GM12878 (cell line): ENCODE data around the gene ERFL. TPM values are rescaled to one million over a fixed set of nuclear protein-coding genes. Genes with fewer than 3 reads are reported as not detected.

Experiments used
- BHLHE40 ChIP-seq, 2 experiments: fragments of 450-650 bp in 1 of 2; IDR thresholded peaks; 2 replicates each; pipeline ENCODE4 v1.6.1; 2011 to 2017; ENCODE audit warnings: low read depth in 2 of 2, borderline replicate concordance in 1 of 2, improper control_type of control experiment in 1 of 2, low read length in 1 of 2, mild to moderate bottlenecking in 1 of 2
- CBX5 ChIP-seq: sonication (generic); IDR thresholded peaks from 2 replicates; pipeline ENCODE4 v1.6.1; 2016; ENCODE audit warnings: low read depth, moderate library complexity, mild to moderate bottlenecking, inconsistent platforms
- CHD2 ChIP-seq: IDR thresholded peaks from 2 replicates; pipeline ENCODE4 v1.6.1; 2011; ENCODE audit warnings: low read depth, low read length, improper control_type of control experiment, borderline replicate concordance
- CREM ChIP-seq: IDR thresholded peaks from 2 replicates; pipeline ENCODE4 v1.6.1; 2014; ENCODE audit warnings: antibody characterized with exemption, low read depth
- EED ChIP-seq: sonication (generic); IDR thresholded peaks from 2 replicates; pipeline ENCODE4 v1.6.1; 2016; ENCODE audit warnings: antibody characterized with exemption, low read depth
- GATAD2B ChIP-seq: fragments of 450-650 bp; conservative IDR thresholded peaks from 2 replicates; pipeline ENCODE4 v1.6.1; 2017; ENCODE audit warnings: low read depth, mild to moderate bottlenecking, moderate library complexity
- KLF5 ChIP-seq: fragments of 450-650 bp; IDR thresholded peaks from 2 replicates; pipeline ENCODE4 v1.6.1; 2014; ENCODE audit warnings: mild to moderate bottlenecking; ENCODE audit not compliant: partially characterized antibody
- LARP7 ChIP-seq: fragments of 450-650 bp; IDR thresholded peaks from 2 replicates; pipeline ENCODE4 v1.6.1; 2017; ENCODE audit warnings: mild to moderate bottlenecking
- MTA2 ChIP-seq: fragments of 450-650 bp; IDR thresholded peaks from 2 replicates; pipeline ENCODE4 v1.6.1; 2016; ENCODE audit warnings: low read depth, mild to moderate bottlenecking, moderate library complexity
- MTA3 ChIP-seq: IDR thresholded peaks from 2 replicates; pipeline ENCODE4 v1.6.1; 2012; ENCODE audit warnings: low read length, inconsistent platforms, borderline replicate concordance
- NFIC ChIP-seq: IDR thresholded peaks from 2 replicates; pipeline ENCODE4 v1.6.1; 2012; ENCODE audit warnings: low read depth, mild to moderate bottlenecking, inconsistent platforms, low read length, moderate library complexity
- NR2C1 ChIP-seq: fragments of 450-650 bp; IDR thresholded peaks from 2 replicates; pipeline ENCODE4 v1.6.1; 2017; ENCODE audit warnings: antibody characterized with exemption, mild to moderate bottlenecking, moderate library complexity
- PAX8 ChIP-seq: fragments of 450-650 bp; IDR thresholded peaks from 2 replicates; pipeline ENCODE4 v1.6.1; 2017; ENCODE audit warnings: mild to moderate bottlenecking, moderate library complexity
- RAD21 ChIP-seq: IDR thresholded peaks from 2 replicates; pipeline ENCODE4 v1.6.1; 2011; ENCODE audit warnings: mild to moderate bottlenecking, low read depth, low read length, moderate library complexity; ENCODE audit not compliant: insufficient read depth
- RELA ChIP-seq: fragments of 450-650 bp; IDR thresholded peaks from 2 replicates; pipeline ENCODE4 v1.8.0; 2014; ENCODE audit warnings: borderline replicate concordance; ENCODE audit not compliant: partially characterized antibody
- SUPT20H ChIP-seq: IDR thresholded peaks from 2 replicates; pipeline ENCODE4 v1.6.1; 2011; ENCODE audit warnings: low read depth, mild to moderate bottlenecking, low read length, moderate library complexity, borderline replicate concordance; ENCODE audit not compliant: control insufficient read depth
- ZZZ3 ChIP-seq: IDR thresholded peaks from 2 replicates; pipeline ENCODE4 v1.6.1; 2011; ENCODE audit warnings: low read depth; ENCODE audit not compliant: control insufficient read depth, insufficient read length
- polyA plus RNA-seq, 11 experiments: library from polyadenylated mRNA; depleted of rRNA in 4 of 11; unstranded in 6 of 11; stranded (reverse) in 5 of 11; fragments of >200 nt; fragmentation: Nextera tagmentation in 4 of 11; fragmentation: Illumina TruSeq in 1 of 11; extraction: Ambion mirVana in 4 of 11; extraction: Trizol in 1 of 11; gene quantifications; 1 replicate in 1 of 11; 2 replicates in 10 of 11; pipeline versions ENCODE4 v1.2.1 to v1.2.3, GENCODE V29; 2011 to 2016; ENCODE audit warnings: inconsistent platforms in 2 of 11, missing spikeins in 2 of 11, low read depth in 1 of 11
- total RNA-seq, 4 experiments: library from RNA; depleted of rRNA in 3 of 4; stranded (reverse); fragments of >200 nt in 3 of 4; fragmentation: Illumina TruSeq in 1 of 4; extraction: Trizol in 1 of 4; gene quantifications; 2 replicates each; pipeline versions ENCODE4 v1.2.1 to v1.2.3, GENCODE V29; 2013 to 2021
- TF ChIP-seq, protein P1 (sequence below): fragments of 150-350 bp; IDR thresholded peaks from 2 replicates; pipeline ENCODE4 v1.6.1; 2016; ENCODE audit warnings: low read depth, low read length
- TF ChIP-seq, protein P2 (sequence below): fragments of 450-650 bp; IDR thresholded peaks from 2 replicates; pipeline ENCODE4 v1.6.1; 2017; ENCODE audit warnings: low read depth, mild to moderate bottlenecking, moderate library complexity
- TF ChIP-seq, protein P3 (sequence below), 3 experiments: IDR thresholded peaks in 2 of 3; conservative IDR thresholded peaks in 1 of 3; 2 replicates each; pipeline ENCODE4 v1.5.1; 2011; ENCODE audit warnings: low read depth in 3 of 3, low read length in 3 of 3, mild to moderate bottlenecking in 3 of 3, control low read depth in 2 of 3, moderate library complexity in 2 of 3, inconsistent platforms in 1 of 3, mixed read lengths in 1 of 3; ENCODE audit not compliant: control insufficient read depth in 2 of 3, insufficient read depth in 1 of 3; ENCODE audit errors: extremely low read depth in 1 of 3

Gene ERFL
- total and polyA plus RNA-seq, 10 of the 15 experiments (the other 5 are each of a cell fraction or from before 2014, with no cell fraction given), result 0.04 to 0.10 (median 0.05) TPM; not detected in 7

DNA sequence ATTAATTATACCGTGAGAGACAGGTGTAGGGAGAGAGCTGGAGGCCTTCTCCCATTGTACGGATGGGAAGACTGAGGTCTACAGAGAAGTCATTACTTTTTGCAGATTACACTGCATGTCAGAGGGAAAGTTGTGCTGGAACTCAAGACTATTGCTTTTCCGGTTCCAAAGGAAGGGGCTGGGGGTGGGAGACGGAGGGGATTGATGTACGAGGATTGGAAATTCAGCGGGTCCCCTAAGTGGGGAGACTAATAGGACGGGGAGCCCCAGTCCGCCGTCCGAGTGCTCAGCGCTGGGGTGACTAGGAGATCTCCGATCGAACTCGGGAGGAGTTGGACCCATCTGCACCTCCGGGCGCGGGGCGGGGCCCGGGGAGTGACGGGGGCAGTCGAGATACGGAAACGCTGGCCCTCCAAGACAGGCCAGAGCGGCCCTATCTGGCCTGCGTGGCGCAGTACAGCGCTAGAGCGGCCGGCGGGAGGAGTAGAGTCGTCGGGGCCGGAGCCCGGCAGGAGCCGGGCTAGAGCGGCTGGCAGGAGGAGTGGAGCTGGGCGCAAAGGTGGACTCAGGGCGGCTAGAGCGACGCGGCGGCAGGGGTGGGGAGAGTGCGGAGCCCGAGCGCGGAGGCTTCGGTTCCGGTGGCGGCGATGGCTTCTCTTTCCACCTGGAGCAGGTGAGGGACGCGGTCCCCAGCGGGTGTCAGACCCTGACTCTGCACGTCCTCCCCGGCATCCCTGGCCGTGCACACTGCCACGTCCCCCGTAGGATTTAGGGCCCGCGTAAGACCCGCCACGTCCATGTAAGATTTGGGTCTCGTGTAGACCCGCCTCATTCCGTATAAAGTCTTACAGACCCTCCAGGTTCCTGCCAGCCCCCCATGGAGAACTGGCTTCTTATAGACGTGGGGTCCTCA lies 44.2 kb downstream of the ERFL start (continued):
- TF ChIP-seq CHD2, result peak; percentile 83
- peak; percentile 93 for TF ChIP-seq NR2C1
- TF ChIP-seq BHLHE40 (IDR thresholded peaks at IDR 0.05; ENCODE audit: borderline replicate concordance in 1 of 2, low read depth in 2 of 2, low read length in 1 of 2), result peak; percentile 57 to 82; a peak in 3 of 4 replicates
- TF ChIP-seq ZZZ3, result no peak
- no peak for TF ChIP-seq EED
- peak; percentile 73 for TF ChIP-seq GATAD2B
- TF ChIP-seq PAX8, result no peak
- TF ChIP-seq, protein P1, sequence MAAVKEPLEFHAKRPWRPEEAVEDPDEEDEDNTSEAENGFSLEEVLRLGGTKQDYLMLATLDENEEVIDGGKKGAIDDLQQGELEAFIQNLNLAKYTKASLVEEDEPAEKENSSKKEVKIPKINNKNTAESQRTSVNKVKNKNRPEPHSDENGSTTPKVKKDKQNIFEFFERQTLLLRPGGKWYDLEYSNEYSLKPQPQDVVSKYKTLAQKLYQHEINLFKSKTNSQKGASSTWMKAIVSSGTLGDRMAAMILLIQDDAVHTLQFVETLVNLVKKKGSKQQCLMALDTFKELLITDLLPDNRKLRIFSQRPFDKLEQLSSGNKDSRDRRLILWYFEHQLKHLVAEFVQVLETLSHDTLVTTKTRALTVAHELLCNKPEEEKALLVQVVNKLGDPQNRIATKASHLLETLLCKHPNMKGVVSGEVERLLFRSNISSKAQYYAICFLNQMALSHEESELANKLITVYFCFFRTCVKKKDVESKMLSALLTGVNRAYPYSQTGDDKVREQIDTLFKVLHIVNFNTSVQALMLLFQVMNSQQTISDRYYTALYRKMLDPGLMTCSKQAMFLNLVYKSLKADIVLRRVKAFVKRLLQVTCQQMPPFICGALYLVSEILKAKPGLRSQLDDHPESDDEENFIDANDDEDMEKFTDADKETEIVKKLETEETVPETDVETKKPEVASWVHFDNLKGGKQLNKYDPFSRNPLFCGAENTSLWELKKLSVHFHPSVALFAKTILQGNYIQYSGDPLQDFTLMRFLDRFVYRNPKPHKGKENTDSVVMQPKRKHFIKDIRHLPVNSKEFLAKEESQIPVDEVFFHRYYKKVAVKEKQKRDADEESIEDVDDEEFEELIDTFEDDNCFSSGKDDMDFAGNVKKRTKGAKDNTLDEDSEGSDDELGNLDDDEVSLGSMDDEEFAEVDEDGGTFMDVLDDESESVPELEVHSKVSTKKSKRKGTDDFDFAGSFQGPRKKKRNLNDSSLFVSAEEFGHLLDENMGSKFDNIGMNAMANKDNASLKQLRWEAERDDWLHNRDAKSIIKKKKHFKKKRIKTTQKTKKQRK, result no peak
- 0 out of 2 replicates have a peak, but pooled peaks have one; percentile 18 for TF ChIP-seq MTA2
- TF ChIP-seq, protein P2, sequence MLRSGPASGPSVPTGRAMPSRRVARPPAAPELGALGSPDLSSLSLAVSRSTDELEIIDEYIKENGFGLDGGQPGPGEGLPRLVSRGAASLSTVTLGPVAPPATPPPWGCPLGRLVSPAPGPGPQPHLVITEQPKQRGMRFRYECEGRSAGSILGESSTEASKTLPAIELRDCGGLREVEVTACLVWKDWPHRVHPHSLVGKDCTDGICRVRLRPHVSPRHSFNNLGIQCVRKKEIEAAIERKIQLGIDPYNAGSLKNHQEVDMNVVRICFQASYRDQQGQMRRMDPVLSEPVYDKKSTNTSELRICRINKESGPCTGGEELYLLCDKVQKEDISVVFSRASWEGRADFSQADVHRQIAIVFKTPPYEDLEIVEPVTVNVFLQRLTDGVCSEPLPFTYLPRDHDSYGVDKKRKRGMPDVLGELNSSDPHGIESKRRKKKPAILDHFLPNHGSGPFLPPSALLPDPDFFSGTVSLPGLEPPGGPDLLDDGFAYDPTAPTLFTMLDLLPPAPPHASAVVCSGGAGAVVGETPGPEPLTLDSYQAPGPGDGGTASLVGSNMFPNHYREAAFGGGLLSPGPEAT, result peak; percentile 82; the same call in 1 of the 2 replicates
- no peak for TF ChIP-seq MTA3
- TF ChIP-seq LARP7, result peak; percentile 83
- peak; percentile 30 for TF ChIP-seq RELA
- TF ChIP-seq SUPT20H, result no peak
- no peak for TF ChIP-seq RAD21
- TF ChIP-seq CREM, result peak; percentile 89
- TF ChIP-seq, protein P3, sequence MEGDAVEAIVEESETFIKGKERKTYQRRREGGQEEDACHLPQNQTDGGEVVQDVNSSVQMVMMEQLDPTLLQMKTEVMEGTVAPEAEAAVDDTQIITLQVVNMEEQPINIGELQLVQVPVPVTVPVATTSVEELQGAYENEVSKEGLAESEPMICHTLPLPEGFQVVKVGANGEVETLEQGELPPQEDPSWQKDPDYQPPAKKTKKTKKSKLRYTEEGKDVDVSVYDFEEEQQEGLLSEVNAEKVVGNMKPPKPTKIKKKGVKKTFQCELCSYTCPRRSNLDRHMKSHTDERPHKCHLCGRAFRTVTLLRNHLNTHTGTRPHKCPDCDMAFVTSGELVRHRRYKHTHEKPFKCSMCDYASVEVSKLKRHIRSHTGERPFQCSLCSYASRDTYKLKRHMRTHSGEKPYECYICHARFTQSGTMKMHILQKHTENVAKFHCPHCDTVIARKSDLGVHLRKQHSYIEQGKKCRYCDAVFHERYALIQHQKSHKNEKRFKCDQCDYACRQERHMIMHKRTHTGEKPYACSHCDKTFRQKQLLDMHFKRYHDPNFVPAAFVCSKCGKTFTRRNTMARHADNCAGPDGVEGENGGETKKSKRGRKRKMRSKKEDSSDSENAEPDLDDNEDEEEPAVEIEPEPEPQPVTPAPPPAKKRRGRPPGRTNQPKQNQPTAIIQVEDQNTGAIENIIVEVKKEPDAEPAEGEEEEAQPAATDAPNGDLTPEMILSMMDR (IDR thresholded peaks at IDR 0.05 in 2 of 3, conservative IDR thresholded peaks at IDR 0.05 in 1 of 3; ENCODE audit: control insufficient read depth in 2 of 3, extremely low read depth in 1 of 3, insufficient read depth in 1 of 3, low read depth in 3 of 3, low read length in 3 of 3), result 0 out of 6 replicates have a peak, but pooled peaks of 1 of the 3 experiments have one; percentile 7
- no peak for TF ChIP-seq KLF5
- 0 out of 2 replicates have a peak, but pooled peaks have one; percentile 24 for TF ChIP-seq CBX5
- no peak; the same call in 1 of the 2 replicates for TF ChIP-seq NFIC
